Glomerular visceral epithelial cell (primary cell): ENCODE results near the gene WDR44.
A peak's percentile ranks its signal among the peaks of the same experiment; 100 is the strongest.
"Not testable (repeated sequence)": the region's sequence is repeated elsewhere in the genome, so short reads cannot be mapped to it uniquely, and the experiment has no call there.

Experiments
- DNase-seq: peaks from one replicate; pipeline ENCODE4 v3.0.0-alpha.2; 2016; ENCODE audit errors: extremely low spot score

Gene WDR44

GRCh38 chrX:118345464-118346257 lies at the start of gene WDR44:
Gene WDR44 (plus strand): TSS chrX:118346106. CDS start chrX:118346504, 398 bp downstream.
- DNase-seq: peak; percentile 95

- not testable (repeated sequence) for DNase-seq
Observed at GRCh38 chrX:118305827-118306226, 40.1 kb upstream of the WDR44 start.

- DNase-seq: no peak
Observed at GRCh38 chrX:118315529-118315928, 30.4 kb upstream of the WDR44 start.

GRCh38 chrX:118324588-118324987 lies 21.3 kb upstream of the WDR44 start:
- no peak for DNase-seq

GRCh38 chrX:118325453-118325852 lies 20.5 kb upstream of the WDR44 start:
- DNase-seq: no peak

- DNase-seq: no peak
Observed at GRCh38 chrX:118329175-118329574, 16.7 kb upstream of the WDR44 start.

- DNase-seq: no peak
Observed at GRCh38 chrX:118337687-118338086, 8.2 kb upstream of the WDR44 start.

GRCh38 chrX:118338930-118339329 lies 7.0 kb upstream of the WDR44 start:
- DNase-seq: no peak

- DNase-seq: no peak
Observed at GRCh38 chrX:118345045-118345463, 852 bp upstream of the WDR44 start.

GRCh38 chrX:118346258-118347094 lies 570 bp downstream of the WDR44 start:
- DNase-seq: peak; percentile 27

GRCh38 chrX:118347131-118347530 lies 1.2 kb downstream of the WDR44 start:
- no peak for DNase-seq

GRCh38 chrX:118347736-118348135 lies 1.8 kb downstream of the WDR44 start:
- no peak for DNase-seq

- DNase-seq: no peak
Observed at GRCh38 chrX:118348186-118348810, 2.4 kb downstream of the WDR44 start.

GRCh38 chrX:118349188-118349587 lies 3.3 kb downstream of the WDR44 start:
- DNase-seq: no peak

GRCh38 chrX:118350221-118350620 lies 4.3 kb downstream of the WDR44 start:
- DNase-seq: no peak

GRCh38 chrX:118350706-118351105 lies 4.8 kb downstream of the WDR44 start:
- DNase-seq: no peak

GRCh38 chrX:118352566-118352965 lies 6.7 kb downstream of the WDR44 start:
- no peak for DNase-seq

GRCh38 chrX:118353081-118353850 lies 7.4 kb downstream of the WDR44 start:
- DNase-seq: no peak

GRCh38 chrX:118355225-118355920 lies 9.5 kb downstream of the WDR44 start:
- DNase-seq: no peak

- DNase-seq: no peak
Observed at GRCh38 chrX:118356154-118356701, 10.3 kb downstream of the WDR44 start.
